CD8-positive, alpha-beta memory T cell (primary cell): ENCODE results near the gene RPL38. TPM values are rescaled to one million over a fixed set of nuclear protein-coding genes. Genes with fewer than 3 reads are reported as not detected.

Source experiments
- CTCF ChIA-PET: fragments of 350-600 bp; sonication (Branson Sonifier 250); formaldehyde crosslinking; loops from one replicate; lab custom pipeline; 2021; ENCODE audit warnings: antibody characterized with exemption; lab: Charles Lee
- POLR2A ChIA-PET: fragments of 350-600 bp; sonication (Branson Sonifier 250); formaldehyde crosslinking; loops from one replicate; lab custom pipeline; 2021; ENCODE audit warnings: antibody characterized with exemption; lab: Charles Lee
- DNase-seq, 5 donors: peaks; one replicate each; pipeline versions ENCODE4 v3.0.0 to v3.0.0-alpha.2; 2020 to 2022; ENCODE audit warnings: mixed read lengths in 1 of 5
- H3K27ac ChIP-seq: one replicate; pipeline ENCODE4 v1.7.0; 2013; ENCODE audit warnings: low read depth, mild to moderate bottlenecking, low read length, moderate library complexity
- H3K27me3 ChIP-seq: 2 replicates; pipeline ENCODE4 v1.7.0; 2013; ENCODE audit warnings: low read length, mild to moderate bottlenecking; ENCODE audit not compliant: insufficient read depth, poor library complexity, severe bottlenecking
- H3K36me3 ChIP-seq: 2 replicates; pipeline ENCODE4 v1.7.0; 2013; ENCODE audit warnings: mild to moderate bottlenecking, low read length, moderate library complexity; ENCODE audit not compliant: insufficient read depth
- H3K4me1 ChIP-seq: 2 replicates; pipeline ENCODE4 v1.7.0; 2013; ENCODE audit warnings: mild to moderate bottlenecking, low read length, moderate library complexity; ENCODE audit not compliant: insufficient read depth
- H3K4me3 ChIP-seq: 2 replicates; pipeline ENCODE4 v1.7.0; 2013; ENCODE audit warnings: mild to moderate bottlenecking, low read length
- H3K9me3 ChIP-seq: 2 replicates; pipeline ENCODE4 v1.7.0; 2013; ENCODE audit warnings: mild to moderate bottlenecking, low read length
- H3K27ac Mint-ChIP-seq, 8 donors: one replicate each; pipeline ENCODE4 v1.8.0; 2020 to 2021; ENCODE audit warnings: mixed read lengths in 8 of 8, mild to moderate bottlenecking in 6 of 8, inconsistent platforms in 3 of 8, moderate library complexity in 3 of 8
- H3K27me3 Mint-ChIP-seq, 2 donors: one replicate each; pipeline ENCODE4 v1.8.0; 2020 to 2021; ENCODE audit warnings: mixed read lengths in 2 of 2, mild to moderate bottlenecking in 1 of 2, moderate library complexity in 1 of 2
- H3K36me3 Mint-ChIP-seq, 3 donors: one replicate each; pipeline ENCODE4 v1.8.0; 2020 to 2021; ENCODE audit warnings: mixed read lengths in 3 of 3, inconsistent platforms in 1 of 3, mild to moderate bottlenecking in 1 of 3
- H3K4me1 Mint-ChIP-seq, 3 donors: one replicate each; pipeline ENCODE4 v1.8.0; 2020 to 2021; ENCODE audit warnings: mixed read lengths in 3 of 3, inconsistent platforms in 1 of 3, mild to moderate bottlenecking in 1 of 3
- H3K4me3 Mint-ChIP-seq, 7 donors: one replicate each; pipeline ENCODE4 v1.8.0; 2020 to 2021; ENCODE audit warnings: mixed read lengths in 7 of 7, mild to moderate bottlenecking in 6 of 7, moderate library complexity in 4 of 7, inconsistent platforms in 2 of 7
- H3K9me3 Mint-ChIP-seq, 5 donors: one replicate each; pipeline ENCODE4 v1.8.0; 2020 to 2022; ENCODE audit warnings: mixed read lengths in 5 of 5, mild to moderate bottlenecking in 3 of 5, moderate library complexity in 2 of 5, inconsistent platforms in 1 of 5
- polyA plus RNA-seq: library from polyadenylated mRNA; unstranded; fragments of 300-500 nt; fragmentation: Illumina TruSeq; gene quantifications from one replicate; pipeline ENCODE4 v1.2.3, GENCODE V29; 2021
- total RNA-seq, 2 experiments: library from RNA; stranded (reverse); gene quantifications; one replicate each; pipeline ENCODE4 v1.2.3, GENCODE V29; 2021

Gene RPL38
- total and polyA plus RNA-seq, 3 experiments from 2014 or later, result 1,457 to 1,839 (median 1,489) TPM

GRCh38 chr17:74241847-74242246 lies 38.4 kb downstream of the RPL38 start:
- H3K4me1 Mint-ChIP-seq, result peaks cover 0 to 3% (median 0%) of the 10 kb centered on the region in 3 donors
- H3K36me3 Mint-ChIP-seq, result peaks cover 0 to 49% (median 7%) of the 10 kb centered on the region in 3 donors
- Histone ChIP-seq H3K4me1 (no peaks in the 10 kb centered on the region), H3K27ac (no peak overlapping the region), H3K27me3 (no peaks in the 10 kb centered on the region), H3K4me3 (no peak overlapping the region), H3K36me3 (no peaks in the 10 kb centered on the region), H3K9me3 (no peaks in the 10 kb centered on the region)
- ChIA-PET POLR2A (no interaction called here), CTCF (interaction anchor here (1.0 to 1.6 kb wide), 2 partner anchors 39 to 126 kb away, joined by 3 read pairs; no protein-coding TSS in a partner anchor)
- no peak overlapping the region for H3K4me3 Mint-ChIP-seq
- no peaks in the 10 kb centered on the region for H3K9me3 Mint-ChIP-seq
- DNase-seq, result no peak
- no peak overlapping the region for H3K27ac Mint-ChIP-seq
- no peaks in the 10 kb centered on the region for H3K27me3 Mint-ChIP-seq

DNA sequence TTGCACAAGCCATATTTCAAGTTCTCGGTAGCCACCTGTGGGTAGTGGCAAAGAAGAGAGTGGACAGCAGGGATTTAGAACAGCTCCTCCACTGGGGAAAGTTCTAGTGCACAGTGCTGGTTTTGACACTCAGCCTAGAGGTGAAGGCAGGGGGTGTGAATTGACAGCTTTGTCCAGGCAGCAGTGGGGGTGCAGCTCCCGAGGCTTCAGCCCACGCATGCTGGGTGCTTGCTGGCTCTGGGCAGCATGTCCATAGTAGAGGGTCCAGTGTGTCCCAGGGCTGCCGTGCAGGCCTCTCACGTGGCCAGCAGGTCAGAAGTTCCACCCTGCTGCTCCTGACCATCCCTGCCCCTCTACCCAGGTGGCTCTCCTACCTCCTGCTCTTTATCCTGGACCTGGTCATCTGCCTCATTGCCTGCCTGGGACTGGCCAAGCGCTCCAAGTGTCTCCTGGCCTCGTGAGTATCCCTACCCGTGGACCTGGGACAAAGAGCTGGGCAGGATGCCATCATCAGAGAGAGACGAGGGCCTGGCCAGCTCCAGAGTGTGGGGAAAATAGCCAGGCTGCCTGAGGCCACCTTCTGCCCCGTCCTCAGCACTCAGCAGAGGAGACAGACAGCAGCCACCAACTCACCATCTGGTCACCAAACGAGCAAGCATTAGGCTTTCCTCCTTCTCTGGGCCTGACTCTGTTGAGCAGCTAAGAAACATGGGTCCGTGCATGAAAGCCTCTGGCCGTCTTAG lies 39.7 kb downstream of the RPL38 start:
- H3K27me3 ChIP-seq, result no peaks in the 10 kb centered on the region
- peaks cover 0 to 39% (median 7%) of the 10 kb centered on the region in 3 donors for H3K36me3 Mint-ChIP-seq
- H3K4me3 ChIP-seq, result no peak overlapping the region
- H3K4me1 ChIP-seq, result no peaks in the 10 kb centered on the region
- no peaks in the 10 kb centered on the region for H3K9me3 Mint-ChIP-seq
- no peaks in the 10 kb centered on the region for H3K9me3 ChIP-seq
- ChIA-PET CTCF (interaction anchor here (1.0 to 1.6 kb wide), 2 partner anchors 40 to 125 kb away, joined by 3 read pairs; no protein-coding TSS in a partner anchor), POLR2A (no interaction called here)
- H3K4me1 Mint-ChIP-seq, result peaks cover 0 to 3% (median 0%) of the 10 kb centered on the region in 3 donors
- H3K4me3 Mint-ChIP-seq, result no peak overlapping the region
- H3K36me3 ChIP-seq, result no peaks in the 10 kb centered on the region
- H3K27me3 Mint-ChIP-seq, result no peaks in the 10 kb centered on the region
- no peak overlapping the region for H3K27ac ChIP-seq
- DNase-seq, result no peak
- no peak overlapping the region for H3K27ac Mint-ChIP-seq

DNA sequence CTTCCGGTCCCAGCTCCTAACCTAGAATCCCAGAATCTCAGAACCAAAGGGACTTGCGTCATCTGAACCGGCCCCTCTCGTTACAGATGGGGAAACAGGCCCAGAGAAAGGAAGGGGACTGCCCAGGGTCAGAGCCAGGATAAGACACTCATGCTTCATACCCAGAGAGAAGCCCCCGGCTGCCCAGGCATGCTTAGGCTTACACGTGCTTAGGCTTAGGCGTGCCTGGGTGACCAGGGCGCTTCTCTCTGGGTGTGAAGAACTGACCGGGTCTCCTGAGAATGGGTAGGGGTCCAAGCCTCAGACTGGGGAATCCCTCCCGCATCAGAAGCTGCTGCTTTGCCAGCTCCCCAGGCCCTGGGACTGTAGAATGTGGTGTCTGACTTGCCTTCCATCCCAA lies 40.6 kb downstream of the RPL38 start:
- H3K4me1 Mint-ChIP-seq, result peaks cover 0 to 13% (median 4%) of the 10 kb centered on the region in 3 donors
- H3K27me3 ChIP-seq, result no peaks in the 10 kb centered on the region
- no peaks in the 10 kb centered on the region for H3K9me3 Mint-ChIP-seq
- no peaks in the 10 kb centered on the region for H3K27me3 Mint-ChIP-seq
- no peak for DNase-seq
- H3K27ac ChIP-seq, result no peak overlapping the region
- H3K36me3 Mint-ChIP-seq, result peaks cover 0 to 34% (median 9%) of the 10 kb centered on the region in 3 donors
- H3K9me3 ChIP-seq, result no peaks in the 10 kb centered on the region
- H3K36me3 ChIP-seq, result no peaks in the 10 kb centered on the region
- ChIA-PET POLR2A (no interaction called here), CTCF (no interaction called here)
- no peak overlapping the region for H3K4me3 ChIP-seq
- H3K4me1 ChIP-seq, result no peaks in the 10 kb centered on the region
- H3K27ac Mint-ChIP-seq, result peak overlapping the region in 1 of 8 donors; percentile 47
- no peak overlapping the region for H3K4me3 Mint-ChIP-seq

- Histone ChIP-seq H3K9me3 (no peaks in the 10 kb centered on the region), H3K36me3 (no peaks in the 10 kb centered on the region), H3K27me3 (no peaks in the 10 kb centered on the region), H3K27ac (no peak overlapping the region), H3K4me3 (no peak overlapping the region), H3K4me1 (no peaks in the 10 kb centered on the region)
- no peak for DNase-seq
- CTCF ChIA-PET, result no interaction called here
- Mint-ChIP-seq H3K9me3 (no peaks in the 10 kb centered on the region), H3K27me3 (no peaks in the 10 kb centered on the region), H3K27ac (no peak overlapping the region), H3K4me1 (peaks cover 3 to 17% (median 4%) of the 10 kb centered on the region in 3 donors), H3K36me3 (peaks cover 0 to 32% (median 7%) of the 10 kb centered on the region in 3 donors), H3K4me3 (no peak overlapping the region)
- POLR2A ChIA-PET, result no interaction called here
These were observed 41.1 kb downstream of the RPL38 start for GRCh38 chr17:74244548-74244947.

- Mint-ChIP-seq H3K9me3 (no peaks in the 10 kb centered on the region), H3K4me1 (peaks cover 3 to 18% (median 4%) of the 10 kb centered on the region in 3 donors), H3K27me3 (no peaks in the 10 kb centered on the region), H3K27ac (peak overlapping the region in 2 of 8 donors; percentile 22 to 72), H3K4me3 (no peak overlapping the region), H3K36me3 (peaks cover 0 to 28% (median 3%) of the 10 kb centered on the region in 3 donors)
- Histone ChIP-seq H3K4me3 (no peak overlapping the region), H3K4me1 (no peaks in the 10 kb centered on the region), H3K27ac (no peak overlapping the region), H3K36me3 (no peaks in the 10 kb centered on the region), H3K9me3 (no peaks in the 10 kb centered on the region), H3K27me3 (no peaks in the 10 kb centered on the region)
- DNase-seq, result no peak
- CTCF ChIA-PET, result interaction anchor here (1.2 kb wide), 1 partner anchor 13 kb away, joined by 3 read pairs; no protein-coding TSS in a partner anchor
- POLR2A ChIA-PET, result no interaction called here
These were observed 41.8 kb downstream of the RPL38 start for GRCh38 chr17:74245145-74245831.

GRCh38 chr17:74245871-74246270 lies 42.4 kb downstream of the RPL38 start:
- H3K27ac Mint-ChIP-seq, result peak overlapping the region in 2 of 8 donors; percentile 22 to 66
- no peaks in the 10 kb centered on the region for H3K27me3 Mint-ChIP-seq
- no peak overlapping the region for H3K27ac ChIP-seq
- H3K4me1 ChIP-seq, result no peaks in the 10 kb centered on the region
- no peak overlapping the region for H3K4me3 Mint-ChIP-seq
- POLR2A ChIA-PET, result no interaction called here
- no peaks in the 10 kb centered on the region for H3K9me3 ChIP-seq
- peaks cover 0 to 27% (median 4%) of the 10 kb centered on the region in 3 donors for H3K36me3 Mint-ChIP-seq
- no peak for DNase-seq
- peaks cover 3 to 18% (median 4%) of the 10 kb centered on the region in 3 donors for H3K4me1 Mint-ChIP-seq
- no peaks in the 10 kb centered on the region for H3K9me3 Mint-ChIP-seq
- CTCF ChIA-PET, result interaction anchor here (1.2 kb wide), 1 partner anchor 13 kb away, joined by 3 read pairs; no protein-coding TSS in a partner anchor
- no peaks in the 10 kb centered on the region for H3K36me3 ChIP-seq
- no peaks in the 10 kb centered on the region for H3K27me3 ChIP-seq
- H3K4me3 ChIP-seq, result no peak overlapping the region

GRCh38 chr17:74249590-74250270 lies 46.3 kb downstream of the RPL38 start:
- CTCF ChIA-PET, result interaction anchor here (0.9 to 1.3 kb wide), 2 partner anchors 33 to 35 kb away, joined by 3 read pairs; no protein-coding TSS in a partner anchor

More at GRCh38 chr17:74249590-74250270, 46.3 kb downstream of the RPL38 start:
- Mint-ChIP-seq H3K4me1 (peaks cover 3 to 18% (median 4%) of the 10 kb centered on the region in 3 donors), H3K4me3 (peak overlapping the region in 1 of 7 donors; percentile 3), H3K9me3 (no peaks in the 10 kb centered on the region), H3K27ac (peak overlapping the region in 2 of 8 donors; percentile 23 to 39), H3K27me3 (no peaks in the 10 kb centered on the region), H3K36me3 (peaks cover 3 to 36% (median 15%) of the 10 kb centered on the region in 3 donors)
- POLR2A ChIA-PET, result no interaction called here
- no peak for DNase-seq
- no peaks in the 10 kb centered on the region for H3K36me3 ChIP-seq
- no peaks in the 10 kb centered on the region for H3K4me1 ChIP-seq
- no peaks in the 10 kb centered on the region for H3K9me3 ChIP-seq
- H3K27ac ChIP-seq, result no peak overlapping the region
- no peak overlapping the region for H3K4me3 ChIP-seq
- H3K27me3 ChIP-seq, result no peaks in the 10 kb centered on the region
